Dedifferentiated amniotic fluid mesenchymal stem cell (primary cell): Measurements from ENCODE around the gene FERMT3.
"Not testable (repeated sequence)": the region's sequence is repeated elsewhere in the genome, so short reads cannot be mapped to it uniquely, and the experiment has no call there.

Experiments
- DNase-seq: peaks from one replicate; pipeline ENCODE4 v3.0.0-alpha.2; 2016; ENCODE audit errors: extremely low spot score

FERMT3 gene

DNA sequence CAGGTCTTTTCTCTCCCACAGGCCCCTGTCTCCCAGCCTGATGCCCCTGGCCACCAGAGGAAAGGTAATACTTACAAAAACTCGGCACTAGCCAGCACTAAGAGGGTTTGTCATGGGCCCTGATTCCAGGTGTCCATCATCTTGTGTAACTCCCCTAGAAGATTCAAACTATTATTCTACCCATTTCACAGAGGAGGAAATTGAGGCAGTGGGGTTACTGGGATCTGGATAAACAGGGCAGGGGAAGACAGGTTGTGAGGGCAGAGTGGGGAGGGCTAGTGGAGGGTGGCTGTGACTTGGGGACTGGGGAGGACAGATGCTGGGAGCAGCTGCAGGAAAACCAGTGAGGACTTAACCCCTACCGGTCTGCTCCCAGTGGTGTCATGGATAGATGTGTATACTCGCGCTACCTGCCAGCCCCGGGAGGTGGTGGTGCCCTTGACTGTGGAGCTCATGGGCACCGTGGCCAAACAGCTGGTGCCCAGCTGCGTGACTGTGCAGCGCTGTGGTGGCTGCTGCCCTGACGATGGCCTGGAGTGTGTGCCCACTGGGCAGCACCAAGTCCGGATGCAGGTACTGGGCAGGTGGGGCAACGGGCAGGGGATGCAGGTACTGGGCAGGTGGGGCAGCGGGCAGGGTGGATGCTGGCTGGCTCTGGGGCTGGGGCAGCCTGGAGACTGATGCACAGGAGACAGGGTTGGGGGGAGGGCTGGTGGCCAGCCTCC lies 29.1 kb downstream of the FERMT3 start:
- no peak for DNase-seq

DNA sequence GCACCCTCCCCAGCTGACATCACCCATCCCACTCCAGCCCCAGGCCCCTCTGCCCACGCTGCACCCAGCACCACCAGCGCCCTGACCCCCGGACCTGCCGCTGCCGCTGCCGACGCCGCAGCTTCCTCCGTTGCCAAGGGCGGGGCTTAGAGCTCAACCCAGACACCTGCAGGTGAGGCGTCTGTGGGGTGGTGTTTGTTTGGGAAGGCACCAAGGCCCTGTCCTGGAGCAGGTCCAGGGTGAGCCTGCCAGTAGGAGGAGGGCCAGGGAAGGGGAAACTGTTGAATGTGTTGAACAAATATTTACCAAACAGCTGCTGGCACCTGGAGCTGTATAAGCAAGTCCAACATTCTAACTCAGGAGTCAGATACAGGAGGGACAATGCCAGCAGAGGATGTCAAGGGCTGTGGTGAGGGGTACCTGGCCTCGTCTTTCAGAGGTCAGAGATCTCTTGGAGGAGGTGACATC lies 31.0 kb downstream of the FERMT3 start:
- DNase-seq = no peak

DNA sequence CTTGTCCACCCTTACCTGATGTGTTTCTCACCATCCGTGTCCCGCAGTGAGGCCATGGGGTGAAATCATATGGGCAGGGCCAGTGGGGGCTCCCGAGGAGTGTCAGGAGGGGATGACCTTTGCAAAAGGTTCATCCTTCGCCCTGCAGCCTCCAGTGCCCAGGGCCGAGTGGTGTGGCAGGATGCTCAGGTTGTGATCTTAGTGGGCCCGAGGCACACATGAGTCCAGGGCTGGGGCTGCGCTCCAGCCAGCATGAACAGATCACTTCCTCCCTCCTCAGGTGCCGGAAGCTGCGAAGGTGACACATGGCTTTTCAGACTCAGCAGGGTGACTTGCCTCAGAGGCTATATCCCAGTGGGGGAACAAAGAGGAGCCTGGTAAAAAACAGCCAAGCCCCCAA lies 31.6 kb downstream of the FERMT3 start:
- DNase-seq = no peak

DNA sequence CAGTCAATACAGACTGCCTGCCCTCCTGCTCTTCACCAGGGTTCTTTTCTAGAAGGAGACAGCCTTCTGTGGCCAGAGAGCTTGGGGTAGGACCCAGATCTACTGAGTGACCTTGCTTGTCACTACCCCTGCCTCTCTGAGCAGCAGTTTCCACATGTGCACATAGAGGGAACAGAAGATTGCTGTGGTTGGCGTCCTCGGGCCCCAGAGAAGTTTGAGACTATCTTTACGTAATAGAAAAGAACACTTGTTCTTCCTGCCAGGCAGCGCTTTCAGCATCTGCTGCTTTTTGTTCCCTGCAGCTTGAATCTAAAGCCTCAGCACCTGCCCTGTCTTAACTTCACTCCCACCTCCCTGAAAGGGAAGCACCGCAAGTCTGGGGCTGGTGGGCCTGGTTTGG lies 32.5 kb downstream of the FERMT3 start:
- no peak for DNase-seq

DNA sequence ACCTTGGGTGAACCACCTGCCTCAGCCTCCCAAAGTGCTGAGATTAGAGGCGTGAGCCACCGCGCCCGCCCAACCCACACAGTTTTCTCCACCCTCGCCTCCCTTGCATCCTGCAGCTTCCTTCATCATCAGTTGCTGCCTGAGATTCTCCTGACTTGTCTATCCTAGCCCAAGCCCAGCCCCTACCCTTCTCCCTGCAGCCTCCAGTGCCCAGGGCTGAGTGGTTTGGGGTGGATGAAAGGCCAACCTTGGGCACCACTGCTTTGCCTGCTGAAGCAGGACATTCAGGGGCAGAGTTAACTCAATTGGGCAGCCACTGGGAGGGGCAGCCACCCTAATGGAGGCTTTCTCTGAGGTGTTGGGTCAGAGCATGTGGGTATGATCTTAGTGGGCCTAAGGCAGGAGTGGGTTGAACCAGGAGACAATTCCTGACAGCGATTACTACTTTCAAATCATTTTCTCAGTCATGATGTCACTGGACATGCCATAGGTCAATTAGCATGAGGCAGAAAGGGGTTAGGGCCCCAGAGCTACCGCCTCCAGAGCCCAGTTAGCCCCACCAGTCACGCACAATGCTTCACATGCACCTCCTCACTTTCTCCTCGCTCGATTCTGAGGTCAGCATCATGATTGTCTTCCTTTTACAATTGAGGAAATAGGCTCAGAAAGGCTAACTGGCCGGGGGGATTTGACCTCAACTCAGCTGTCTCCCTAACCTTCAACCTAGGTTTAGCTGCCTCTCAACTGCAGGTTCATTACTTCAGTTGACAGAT lies 33.3 kb downstream of the FERMT3 start:
- no peak for DNase-seq

DNA sequence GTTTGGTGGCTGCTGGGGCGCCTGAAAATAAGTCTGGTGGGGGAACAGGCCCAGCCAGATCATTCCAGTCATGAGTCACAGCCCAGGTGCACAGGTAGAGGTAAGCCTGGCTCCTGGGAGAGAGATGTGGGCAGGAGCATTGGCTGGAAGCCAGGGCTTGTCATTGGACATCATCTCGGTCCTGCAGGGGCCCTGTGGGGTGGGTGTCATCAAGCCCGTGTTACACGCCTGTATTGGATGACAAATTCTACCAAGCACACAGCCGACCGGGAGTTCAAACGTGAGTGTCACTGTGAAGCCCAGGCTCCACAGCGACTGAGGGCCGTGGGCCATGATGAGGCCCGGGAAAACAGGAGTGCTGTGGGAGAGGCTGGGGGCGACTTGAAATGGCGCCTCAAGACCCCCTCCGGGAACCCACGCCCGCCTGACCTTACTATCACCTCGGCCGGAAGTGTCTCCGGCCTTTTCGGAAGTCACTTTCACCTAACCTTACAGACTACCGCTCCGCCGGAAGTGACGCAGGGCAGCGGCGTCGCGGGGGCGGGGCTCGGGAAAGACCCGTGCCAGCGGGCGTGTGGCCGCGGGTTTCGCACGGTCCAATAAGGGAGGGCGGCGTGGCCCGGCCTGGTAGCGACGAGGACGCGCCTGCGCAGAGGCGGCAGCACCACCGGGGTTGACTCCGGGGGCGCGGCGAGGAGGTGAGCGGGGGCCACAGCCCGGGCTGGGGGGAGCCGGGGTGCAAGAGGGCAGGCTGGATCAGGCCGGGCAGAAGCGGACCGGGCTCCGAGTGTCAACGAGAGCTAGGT lies 34.1 kb downstream of the FERMT3 start, which contains the start of gene FKBP2:
FKBP2 (plus strand) TSS at position 661 of the 806 bp plus-strand sequence. CDS start 1,293 bp downstream, outside the sequence.
- peak; percentile 92 for DNase-seq

DNA sequence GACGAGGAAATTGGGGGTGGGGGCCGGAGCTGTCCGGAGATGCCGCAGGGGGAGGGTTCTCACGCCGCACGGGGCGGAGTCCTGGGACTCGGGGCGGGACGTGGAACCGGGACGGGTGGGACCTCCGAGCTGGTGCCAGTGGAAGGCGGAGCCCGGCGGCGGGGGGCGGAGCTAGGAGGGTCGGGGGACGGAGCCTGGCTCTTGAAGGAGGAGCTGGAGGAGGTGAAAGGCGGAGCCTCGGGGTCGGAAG lies 34.6 kb downstream of the FERMT3 start:
- DNase-seq = peak; percentile 99

DNA sequence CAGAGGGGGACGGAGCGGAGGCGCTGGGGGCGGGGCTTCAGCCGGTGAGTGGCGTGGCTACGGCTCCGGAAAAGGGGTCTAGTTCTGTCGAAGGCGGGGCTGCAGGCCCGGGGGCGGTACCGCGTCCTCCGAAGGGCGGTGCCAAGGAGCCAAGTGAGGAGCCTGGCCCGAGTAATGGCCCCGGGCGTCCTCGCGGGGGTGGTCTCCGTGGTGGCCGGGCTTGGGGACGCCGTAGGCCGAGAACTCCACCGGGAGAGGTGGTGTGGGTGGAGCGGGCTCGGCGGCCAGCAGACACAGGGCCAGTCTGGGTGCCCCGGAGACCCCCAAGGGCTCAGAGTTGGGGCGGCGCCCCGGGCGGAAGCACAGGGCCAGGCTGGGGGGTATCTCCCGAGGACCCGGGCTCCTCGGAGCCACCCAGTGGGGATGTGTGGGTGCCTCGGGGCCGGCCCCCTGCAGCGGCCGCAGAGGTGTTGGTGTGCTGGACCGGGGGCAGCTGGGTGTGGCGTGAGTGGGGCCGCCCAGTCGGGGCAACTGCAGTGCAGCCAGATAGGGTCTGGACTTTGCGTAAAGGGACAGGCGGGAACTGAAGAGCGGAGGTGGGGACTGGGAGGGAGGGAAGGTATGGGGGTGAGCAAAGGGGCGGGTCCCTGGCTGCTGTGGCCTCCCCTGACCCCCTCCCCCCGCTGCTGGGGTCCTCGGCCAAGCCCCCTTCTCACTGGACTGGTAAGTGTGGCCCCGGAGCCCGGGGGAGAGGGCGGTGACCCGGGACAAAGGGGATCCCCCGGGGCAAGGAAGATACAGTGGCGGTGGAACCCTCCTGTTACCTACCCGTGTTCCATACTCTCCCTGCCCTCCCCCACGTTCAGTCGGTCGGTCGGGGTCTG lies 35.2 kb downstream of the FERMT3 start:
- DNase-seq = no peak

DNA sequence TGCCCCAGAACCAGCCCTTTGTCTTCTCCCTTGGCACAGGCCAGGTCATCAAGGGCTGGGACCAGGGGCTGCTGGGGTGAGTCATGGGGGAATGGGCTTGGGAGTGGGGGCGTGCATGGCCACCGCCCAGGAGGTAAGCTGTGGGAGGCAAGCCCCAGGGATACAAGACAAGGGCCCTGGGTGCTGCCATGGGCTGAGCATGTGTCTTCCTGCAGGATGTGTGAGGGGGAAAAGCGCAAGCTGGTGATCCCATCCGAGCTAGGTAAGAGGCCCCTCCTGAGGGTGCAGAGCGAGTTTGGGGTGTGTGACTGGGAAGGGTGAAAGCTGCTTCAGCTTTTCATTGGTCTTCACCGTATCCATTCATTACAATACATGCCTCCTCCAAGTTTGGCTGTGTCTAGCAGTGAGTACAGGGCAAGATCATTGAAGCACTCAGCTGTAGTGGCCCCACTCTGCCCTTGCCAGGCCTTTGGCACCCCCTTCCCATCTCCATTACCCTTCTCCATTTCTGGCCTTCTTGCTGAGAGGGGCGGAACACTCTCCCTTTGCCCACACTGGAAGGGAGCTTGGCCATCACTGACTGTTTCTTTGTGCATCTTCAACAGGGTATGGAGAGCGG lies 36.8 kb downstream of the FERMT3 start:
- DNase-seq = no peak

DNA sequence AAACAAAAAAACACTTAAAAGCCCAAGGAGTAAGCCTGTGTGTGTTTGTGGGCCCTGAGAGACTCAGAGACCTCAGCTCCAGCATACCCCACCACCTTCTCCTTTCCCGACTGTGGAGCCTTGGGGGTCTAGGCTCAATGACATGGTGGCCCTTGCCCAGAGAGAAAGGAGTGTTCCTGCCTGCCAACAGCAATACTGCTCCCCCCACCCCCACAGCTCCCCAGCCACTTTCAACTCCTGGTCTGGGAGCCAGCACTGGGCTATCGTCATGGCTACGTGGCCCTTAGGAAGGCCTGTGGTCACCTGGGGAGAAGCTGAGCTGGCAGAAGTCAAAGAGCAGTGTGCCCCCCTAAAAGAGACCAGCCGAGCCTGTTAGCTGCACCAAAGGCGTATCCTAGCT lies 37.6 kb downstream of the FERMT3 start:
- DNase-seq = no peak

DNA sequence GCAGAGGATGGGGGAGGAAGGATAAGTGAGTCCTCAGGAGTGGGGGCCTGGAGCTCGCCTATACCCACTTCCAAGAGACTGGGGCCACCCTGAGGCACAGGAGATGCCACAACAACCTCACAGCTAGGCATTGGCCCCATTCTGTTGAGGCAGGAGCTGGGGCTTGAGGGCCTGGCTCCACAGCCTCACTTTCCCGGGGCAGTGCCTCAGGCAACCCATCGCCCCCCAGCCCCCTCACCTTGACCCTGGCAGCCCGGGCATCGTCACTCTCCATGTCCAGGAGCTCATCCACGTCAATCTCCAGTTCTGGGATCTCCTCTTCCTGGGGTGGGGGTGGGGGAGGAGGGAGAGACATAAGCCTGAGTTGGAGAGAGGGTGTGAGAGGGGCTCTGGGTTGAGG lies 38.4 kb downstream of the FERMT3 start:
- DNase-seq = no peak

DNA sequence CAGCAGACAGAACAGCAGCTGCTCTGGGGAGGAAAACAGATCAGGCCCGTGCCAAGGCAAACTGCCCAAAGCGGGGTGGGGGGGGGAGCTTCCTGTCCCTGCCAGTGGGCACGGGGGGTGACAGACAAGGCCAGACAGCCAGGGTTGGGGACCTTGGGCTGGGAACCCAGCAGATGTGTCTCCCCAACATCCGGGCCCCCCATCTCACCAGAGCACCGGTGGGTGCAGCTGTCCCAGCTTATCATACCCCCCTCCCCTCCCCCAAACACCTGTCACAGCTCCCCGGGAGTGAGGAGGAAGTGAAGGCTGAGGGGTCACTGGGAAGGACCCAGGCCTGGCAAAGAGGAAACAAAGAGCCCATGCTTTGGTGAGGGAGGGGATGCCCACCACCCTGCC lies 38.9 kb downstream of the FERMT3 start:
- DNase-seq = no peak

DNA sequence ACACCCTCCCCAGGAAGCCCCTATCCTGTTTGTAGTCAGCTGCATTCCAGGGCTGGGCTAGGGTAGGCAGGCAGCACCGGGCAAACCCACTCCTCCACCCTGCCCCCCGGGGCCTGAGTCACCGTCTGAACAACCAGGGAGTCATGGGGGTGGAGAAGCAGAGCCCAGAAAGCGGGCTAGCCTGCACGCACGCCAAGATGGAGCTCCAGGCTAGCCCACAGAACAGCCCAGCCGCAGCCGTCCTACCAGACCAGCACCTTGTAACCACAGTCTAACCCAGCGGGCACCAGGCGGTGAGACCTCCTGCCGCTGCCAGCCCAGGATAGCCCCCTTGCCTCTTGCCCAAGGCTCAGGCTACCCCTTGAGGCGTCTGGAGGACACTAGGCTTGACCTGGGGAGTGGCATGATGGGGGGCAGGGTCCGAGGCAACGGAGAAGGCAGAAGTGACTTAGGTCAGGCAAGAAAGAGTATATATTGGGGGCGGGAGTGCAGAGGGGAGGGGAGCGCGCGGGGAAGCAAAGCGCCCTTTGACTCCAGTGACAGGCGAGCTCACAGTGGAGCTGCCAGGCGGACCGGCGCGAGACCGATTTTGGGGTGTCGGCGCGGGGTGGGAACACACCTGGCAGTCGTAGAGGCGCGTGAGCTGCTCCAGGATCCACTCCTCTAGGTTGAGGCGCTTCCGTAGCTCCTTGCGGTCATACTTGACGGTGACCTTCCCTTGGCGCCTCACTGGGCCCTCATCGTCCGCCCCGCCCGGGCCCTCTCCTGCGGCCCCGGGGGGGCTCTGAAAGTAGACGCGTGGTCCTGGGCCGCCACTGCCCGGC lies 39.5 kb downstream of the FERMT3 start:
- peak; percentile 85 for DNase-seq

DNA sequence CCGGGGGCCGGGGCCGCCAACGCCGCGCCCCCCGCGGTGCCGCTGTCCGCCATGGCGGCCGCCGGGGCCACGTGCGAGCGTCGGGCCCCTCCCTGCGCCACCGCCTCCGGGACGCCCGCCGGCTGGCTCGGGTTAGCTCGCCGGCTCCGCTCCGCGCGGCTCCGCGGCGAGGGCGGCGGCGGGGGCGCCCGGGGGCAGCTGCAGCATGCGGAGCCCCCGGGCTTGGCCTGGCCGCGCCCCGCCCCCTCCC lies 40.0 kb downstream of the FERMT3 start:
- not testable (repeated sequence) for DNase-seq

DNA sequence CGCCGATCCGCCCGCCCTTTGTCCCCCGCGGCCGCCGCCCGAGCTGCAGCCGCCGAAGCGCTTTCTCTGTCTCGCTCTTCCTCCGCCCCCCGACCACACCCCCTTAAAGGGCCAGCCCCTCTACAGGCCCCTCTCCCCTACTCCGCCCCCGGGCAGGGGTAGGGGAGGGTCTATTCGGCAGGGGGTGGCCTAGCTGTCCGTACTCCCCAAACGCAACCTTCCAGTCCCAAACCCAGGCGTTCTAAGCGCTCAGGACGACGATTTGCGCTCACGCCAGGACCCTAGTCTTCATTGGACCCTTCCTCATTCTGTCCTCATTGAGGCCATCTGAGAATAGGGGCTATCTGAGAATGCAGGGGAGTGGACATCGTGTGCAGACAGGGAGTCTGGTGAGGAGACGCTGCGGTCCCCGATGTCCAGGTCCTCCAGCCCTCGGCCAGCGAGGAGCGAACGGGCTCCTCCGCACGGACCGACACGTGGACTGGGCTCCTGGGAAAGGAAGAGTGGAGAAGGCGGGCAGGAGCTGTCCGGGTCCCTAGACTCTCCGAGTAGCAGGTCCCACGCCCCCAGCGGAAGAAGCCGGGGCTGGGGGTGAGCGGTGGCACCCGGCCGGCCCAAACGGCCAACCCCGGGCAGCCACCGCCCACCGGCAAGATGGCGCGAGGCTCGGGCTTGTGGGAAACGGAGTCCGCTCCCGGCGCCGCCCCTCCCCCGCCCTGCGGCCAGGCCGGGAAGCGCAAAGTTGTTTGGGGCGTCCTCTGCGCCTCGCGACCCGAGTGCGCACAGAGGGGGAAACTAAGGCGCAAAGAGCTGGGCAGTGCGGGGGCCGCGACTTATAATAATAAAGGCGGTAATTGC lies 40.6 kb downstream of the FERMT3 start, which contains the start of gene PPP1R14B:
PPP1R14B (minus strand) TSS at position 73 of the 858 bp plus-strand sequence. CDS start 270 bp downstream, outside the sequence.
- DNase-seq = peak; percentile 71

DNA sequence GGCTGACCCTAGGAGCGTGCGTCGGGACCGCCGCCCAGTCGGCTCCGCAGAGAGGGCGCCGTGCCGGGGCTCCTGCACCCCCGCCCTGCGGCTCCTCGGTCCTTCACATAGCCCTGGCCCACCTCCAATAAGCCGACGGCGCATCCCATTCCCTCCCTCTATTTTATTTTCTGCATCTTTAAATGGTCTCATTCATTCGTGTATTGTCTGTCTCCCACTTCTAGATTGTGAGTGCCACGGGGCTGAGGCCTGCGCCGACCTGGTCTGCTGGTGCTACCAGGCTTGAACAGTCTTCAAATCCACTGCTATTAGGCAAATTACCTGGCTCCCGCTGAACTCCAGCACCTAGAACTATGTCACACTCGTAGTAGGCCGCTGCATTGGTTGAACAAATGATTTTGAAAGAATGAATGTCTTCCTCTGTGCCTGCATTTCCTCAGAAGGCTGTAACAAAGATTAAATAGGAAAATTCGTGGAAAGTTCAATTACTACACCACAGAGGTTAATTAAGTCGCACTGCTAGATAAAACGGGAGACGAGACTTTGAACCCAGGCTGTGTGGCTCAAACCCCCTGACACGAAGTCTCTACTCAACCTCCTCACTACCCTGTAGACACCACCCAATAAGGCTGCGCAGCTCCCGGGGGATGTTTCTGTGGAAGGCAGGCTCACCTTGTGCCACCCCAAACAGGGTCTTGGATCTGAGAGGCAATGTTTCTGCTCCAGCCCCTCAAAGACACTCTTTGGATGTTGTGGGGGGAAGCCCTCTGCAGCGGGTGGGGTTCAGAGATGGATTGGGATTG lies 41.4 kb downstream of the FERMT3 start:
- no peak for DNase-seq

DNA sequence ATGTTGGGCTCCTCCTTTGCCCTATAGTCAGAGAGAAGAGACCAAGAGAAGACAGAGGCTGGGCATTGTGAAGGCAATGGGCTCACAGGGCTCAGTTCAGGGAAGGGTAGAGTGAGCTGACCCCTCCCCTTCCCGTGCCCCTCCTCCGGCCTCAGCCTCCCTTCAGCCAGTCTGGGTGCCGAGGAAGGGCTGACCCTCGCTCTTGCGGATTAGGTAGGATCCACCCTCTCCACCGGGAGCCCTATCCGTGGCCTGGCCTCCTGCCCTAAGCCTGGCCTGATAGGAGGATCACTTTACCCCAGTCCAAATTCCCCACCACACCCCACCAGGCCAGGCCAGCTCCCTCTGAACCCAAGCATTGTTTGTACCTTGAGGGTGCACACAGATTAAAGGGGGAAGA lies 42.1 kb downstream of the FERMT3 start:
- DNase-seq = no peak

DNA sequence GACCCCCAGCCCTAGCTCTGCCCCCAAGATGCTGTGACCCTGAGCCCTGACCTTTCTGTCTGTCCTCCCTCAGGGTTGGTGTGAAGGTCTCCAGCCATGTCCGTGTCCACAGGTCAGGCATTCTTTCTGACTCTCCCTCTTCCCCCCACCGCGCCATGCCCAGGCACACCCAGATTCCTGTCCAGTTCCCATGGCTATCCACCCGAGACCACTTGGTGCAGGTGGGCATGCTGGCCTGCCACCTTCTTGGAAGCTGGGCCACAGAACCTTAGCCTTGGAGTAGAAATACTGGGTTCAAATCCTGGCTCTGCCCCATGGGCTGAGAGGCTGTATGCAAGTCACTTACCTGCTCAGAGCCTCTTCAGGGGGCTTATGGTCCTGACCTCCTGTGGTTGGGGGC lies 42.5 kb downstream of the FERMT3 start:
- DNase-seq = no peak
